ENCODE results near the gene EGFR.

- TF ChIP-seq CTCF (IDR thresholded peaks at IDR 0.05; ENCODE audit: extremely low read depth in 1 of 2, insufficient read depth in 1 of 2, low read depth in 1 of 2, low read length in 2 of 2) (no peak), POLR2A (IDR thresholded peaks at IDR 0.05; ENCODE audit: low read depth, low read length) (no peak), EZH2 (IDR thresholded peaks at IDR 0.05; ENCODE audit: borderline replicate concordance, low read depth, low read length, severe bottlenecking) (no peak), FOS (IDR thresholded peaks at IDR 0.05; ENCODE audit: borderline replicate concordance, insufficient read depth, low read length) (no peak), MAX (IDR thresholded peaks at IDR 0.05; ENCODE audit: insufficient read depth, insufficient read length) (no peak), JUN (IDR thresholded peaks at IDR 0.05; ENCODE audit: borderline replicate concordance, insufficient read depth, insufficient read length, low read depth) (no peak), POLR2AphosphoS5 (IDR thresholded peaks at IDR 0.05; ENCODE audit: insufficient read depth, low read depth, low read length) (no peak), MYC (IDR thresholded peaks at IDR 0.05; ENCODE audit: low read depth, low read length) (no peak)
Observed at GRCh38 chr7:55118426-55118825, 99.6 kb downstream of the EGFR start.

All from endothelial cell of umbilical vein (primary cell).